HG03439 (cell line): Measurements from ENCODE around the gene MRPS6.

ENCODE experiments used
- ATAC-seq: cut with Tn5 transposase; IDR thresholded peaks from one replicate; pipeline ENCODE4 v1.9.1; 2021; ENCODE audit warnings: mild to moderate bottlenecking, moderate library complexity; ENCODE audit not compliant: unreplicated experiment

The MRPS6 gene

DNA sequence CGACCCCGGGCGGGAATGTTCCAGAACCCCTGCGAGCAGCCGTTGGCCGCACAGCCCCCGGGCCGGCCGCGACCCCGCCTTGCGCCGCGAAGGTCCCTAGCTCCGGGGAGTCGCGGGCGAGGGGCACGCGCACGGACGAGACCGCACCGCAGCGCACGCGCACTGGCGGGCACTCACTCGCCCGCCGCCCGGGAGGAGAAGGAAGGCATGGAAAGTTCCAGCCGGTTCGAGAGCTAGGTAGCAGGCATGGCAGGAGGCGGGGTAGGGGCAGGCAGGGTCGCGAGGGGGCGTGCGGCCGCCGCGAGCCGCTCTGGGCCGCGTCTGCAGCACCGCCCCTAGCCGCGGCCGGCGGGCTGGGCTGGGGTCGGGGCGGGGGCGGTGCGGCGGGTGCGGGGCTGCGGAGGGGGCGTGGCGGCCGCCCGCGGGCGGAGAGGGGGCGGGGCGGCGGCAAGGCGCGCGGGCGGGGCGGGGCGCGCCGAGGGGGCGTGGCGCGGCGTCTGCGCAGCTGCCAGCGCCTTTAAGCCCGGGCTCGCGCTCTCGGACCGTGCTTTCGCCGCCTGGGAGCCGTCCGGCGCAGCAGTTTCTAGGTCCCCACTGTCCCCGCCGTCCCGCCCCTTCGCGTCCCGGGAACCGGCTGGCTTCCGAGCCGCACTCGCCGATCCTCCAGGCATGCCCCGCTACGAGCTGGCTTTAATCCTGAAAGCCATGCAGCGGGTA is at the start of gene MRPS6, which contains the start of gene SLC5A3:
MRPS6 (plus strand) TSS at position 547 of the 717 bp plus-strand sequence; CDS start at position 670, 123 bp downstream.
SLC5A3 (plus strand) TSS at position 547 of the 717 bp plus-strand sequence. CDS start 21,621 bp downstream, outside the sequence.
- ATAC-seq = peak; percentile 82

DNA sequence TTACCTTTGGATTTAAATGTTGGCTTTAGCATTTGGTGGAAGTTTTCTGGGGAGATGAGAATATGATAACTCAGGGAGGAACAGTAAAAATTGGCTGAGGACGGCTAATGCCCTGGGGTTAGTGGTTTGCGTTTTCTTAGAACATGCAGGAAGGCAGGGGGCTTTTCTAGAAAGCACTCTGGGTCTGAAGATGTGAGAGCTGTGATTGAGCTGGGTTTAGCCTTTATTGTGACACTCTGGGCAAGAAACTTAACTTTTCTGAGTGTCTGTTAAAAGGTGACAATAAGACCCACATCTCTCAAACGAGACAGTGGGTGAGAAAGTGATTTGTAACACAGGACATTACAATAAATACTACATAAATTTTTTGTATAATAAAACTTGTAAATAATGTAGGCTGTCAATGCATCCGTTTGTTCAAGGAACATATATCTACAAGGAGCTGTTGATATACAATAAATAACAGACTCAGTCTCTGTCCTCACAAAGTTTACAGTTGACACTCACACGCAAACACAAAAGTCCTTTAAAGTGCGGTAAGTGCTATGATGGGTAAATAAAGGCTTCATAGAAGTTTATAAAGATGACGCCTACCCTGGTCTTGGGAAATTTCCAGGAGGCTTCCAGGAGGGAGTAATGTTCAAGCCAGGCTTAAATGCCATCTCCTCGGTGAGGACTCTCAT is 49.5 kb upstream of the MRPS6 start:
- no peak for ATAC-seq

DNA sequence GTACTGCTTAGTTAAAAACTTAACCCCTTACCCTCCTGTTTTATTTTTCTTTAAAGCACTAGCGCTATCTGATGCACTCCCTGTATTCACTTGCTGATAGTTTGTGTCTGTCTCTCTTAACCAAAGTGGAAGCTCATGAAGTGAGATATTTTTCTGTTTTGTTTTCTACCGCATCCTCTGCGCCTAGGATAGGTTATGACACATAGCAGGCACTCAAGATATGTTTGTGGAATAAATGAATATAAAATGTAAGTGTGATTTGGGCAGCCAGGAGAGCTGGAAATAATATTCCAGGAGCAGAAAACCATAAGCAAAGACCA is 49.0 kb upstream of the MRPS6 start:
- no peak for ATAC-seq

DNA sequence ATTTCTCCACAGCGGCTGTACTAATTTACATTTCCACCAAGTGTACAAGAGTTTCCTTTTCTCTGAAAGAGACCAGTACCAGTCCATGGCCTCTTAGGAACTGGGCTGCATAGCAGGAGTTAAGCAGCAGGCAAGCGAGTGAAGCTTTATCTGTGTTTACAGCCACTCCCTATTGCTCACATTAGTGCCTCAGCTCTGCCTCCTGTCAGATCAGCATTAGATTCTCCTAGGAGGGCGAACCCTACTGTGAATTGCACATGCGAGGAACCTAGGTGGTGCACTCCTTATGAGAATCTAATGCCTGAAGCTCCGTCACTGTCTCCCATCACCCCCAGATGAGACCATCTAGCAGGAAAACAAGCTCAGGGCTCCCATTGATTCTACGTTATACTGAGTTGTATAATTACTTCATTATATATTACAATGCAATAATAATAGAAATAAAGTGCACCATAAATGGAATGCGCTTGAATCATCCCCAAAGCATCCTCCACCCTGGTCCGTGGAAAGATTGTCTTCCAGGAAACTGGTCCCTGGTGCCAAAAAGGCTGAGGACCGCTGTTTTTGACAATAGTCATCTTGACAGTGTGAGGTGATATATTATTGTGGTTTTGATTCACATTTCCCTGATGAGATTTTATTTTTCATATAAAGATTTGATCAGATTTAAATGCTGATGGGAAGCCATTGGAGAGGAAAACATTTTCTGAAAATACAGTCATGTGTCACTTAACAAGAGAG is 45.5 kb upstream of the MRPS6 start:
- ATAC-seq = no peak

DNA sequence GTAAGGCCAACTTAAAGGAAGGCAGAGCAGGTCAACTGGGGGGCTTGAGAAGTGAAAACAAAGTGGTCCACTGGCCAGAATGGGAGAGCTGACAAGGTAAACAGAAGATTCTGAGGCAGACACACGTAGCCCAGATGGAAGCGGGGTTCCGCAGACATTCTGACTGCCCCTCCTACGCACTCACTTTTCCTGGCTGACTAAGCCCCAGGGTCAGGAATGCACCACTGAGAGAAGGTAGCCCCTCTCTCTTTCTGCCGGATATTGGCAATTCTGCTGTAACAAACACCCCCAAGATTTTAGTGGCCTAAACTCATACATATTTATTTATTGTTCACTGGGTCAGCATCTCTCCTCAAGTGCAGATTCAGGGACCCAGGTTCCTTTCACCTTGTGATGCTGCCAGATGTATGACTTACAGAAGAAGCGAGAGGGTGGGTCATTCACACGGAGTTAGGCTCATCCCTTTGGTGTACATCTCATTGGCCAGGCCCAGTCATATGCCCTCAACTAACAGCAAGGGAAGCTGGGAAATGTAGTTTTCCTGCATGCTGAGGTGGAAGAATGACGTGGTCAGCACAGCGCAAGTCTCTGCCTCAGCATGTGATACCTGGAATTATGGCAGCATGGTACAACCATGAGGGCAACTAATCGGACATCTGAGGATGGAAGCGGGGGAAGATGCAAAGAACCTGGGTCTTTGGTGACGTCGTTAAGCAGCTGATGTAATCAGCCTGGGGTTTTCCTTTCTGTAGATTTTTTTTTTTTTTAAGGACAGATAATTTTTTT is 43.4 kb upstream of the MRPS6 start:
- peak; percentile 90 for ATAC-seq

DNA sequence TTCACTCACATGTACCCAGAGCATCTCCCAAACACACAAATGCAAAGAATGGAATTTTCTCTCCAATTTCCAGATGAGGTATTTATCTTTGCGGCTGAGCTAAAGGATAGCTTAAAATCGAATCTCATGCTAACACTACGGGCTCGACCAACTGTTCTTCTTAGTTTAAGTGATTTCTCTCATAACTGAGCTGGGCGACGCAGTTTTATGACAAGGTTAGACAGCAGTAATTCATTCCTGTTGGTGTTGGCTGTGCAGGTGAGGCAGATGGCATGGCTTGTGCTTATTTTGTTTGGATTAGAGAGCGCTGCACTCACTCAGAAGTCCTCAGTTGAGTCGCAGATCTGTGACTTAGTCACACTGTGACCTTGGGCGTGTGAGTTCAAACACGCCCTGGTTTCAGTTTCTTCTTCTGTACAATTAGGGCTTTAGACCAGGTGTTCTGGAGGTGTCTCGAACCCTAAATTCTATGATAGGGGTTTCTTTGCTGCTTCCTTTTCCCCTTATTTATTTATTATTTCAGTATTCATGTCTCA is 41.5 kb upstream of the MRPS6 start:
- ATAC-seq = no peak

DNA sequence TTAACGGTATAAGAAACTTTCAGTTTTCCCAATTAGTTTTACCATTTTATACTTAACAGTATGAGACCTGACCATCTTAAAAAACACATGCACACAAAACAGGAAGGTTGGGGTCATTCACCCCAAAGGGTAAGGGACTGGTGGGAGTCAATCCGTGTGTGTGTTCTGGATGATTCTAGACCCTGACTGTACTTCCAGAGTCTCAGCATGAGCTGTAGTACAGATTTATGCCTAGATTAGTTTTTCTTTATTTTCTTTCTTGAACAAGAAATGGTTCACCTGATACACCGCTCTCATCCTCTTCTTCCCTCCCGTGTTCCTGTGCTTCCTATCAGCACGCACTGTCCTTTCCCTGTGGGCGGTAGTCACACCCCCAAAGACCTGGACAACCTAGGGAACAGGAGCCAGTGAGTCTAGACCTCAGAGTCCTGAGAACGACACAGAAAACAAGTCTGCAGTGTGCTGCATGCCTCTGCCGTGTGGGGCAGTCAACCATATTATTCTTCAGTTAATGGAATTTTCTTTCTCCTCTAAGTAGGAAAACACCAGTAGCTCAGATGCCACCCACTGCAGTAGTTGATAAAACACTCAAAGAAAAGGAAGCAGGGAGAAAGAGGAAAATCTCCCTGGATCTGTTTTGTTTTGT is 38.9 kb upstream of the MRPS6 start:
- no peak for ATAC-seq

DNA sequence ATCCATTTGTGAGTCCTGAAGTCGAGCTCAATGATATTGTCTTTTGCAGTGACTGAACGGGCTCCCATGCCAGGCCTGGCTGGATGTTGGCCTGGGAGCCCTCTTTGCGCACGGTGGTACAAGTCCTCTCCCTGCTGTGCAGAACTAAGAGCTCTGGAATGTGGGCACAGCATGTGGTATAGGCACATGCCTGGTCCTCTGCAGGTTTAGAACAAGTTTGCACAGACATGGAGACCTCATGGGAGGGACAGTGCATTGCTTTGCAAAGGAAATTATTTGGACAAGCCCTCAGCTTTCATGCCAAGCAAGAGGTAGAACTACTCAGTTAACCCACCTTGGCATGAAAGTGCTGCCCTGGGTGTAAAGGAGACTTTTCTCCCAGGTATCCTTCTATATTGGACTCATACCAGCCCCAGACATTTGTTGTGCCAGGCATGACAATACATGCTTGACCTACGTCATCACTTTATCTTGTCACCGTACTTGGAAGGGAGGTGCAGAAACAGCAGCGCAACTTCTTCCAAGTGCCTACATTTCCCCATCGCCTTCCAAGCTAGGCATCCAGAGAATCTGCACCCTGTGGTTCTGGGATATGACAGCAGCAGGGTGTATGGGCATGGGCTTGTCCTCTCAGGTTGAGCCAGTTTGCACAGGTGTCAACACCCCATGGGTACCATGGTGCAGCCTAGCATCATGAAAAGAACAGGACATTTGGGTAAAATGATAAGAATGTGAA is 37.6 kb upstream of the MRPS6 start:
- ATAC-seq = no peak

DNA sequence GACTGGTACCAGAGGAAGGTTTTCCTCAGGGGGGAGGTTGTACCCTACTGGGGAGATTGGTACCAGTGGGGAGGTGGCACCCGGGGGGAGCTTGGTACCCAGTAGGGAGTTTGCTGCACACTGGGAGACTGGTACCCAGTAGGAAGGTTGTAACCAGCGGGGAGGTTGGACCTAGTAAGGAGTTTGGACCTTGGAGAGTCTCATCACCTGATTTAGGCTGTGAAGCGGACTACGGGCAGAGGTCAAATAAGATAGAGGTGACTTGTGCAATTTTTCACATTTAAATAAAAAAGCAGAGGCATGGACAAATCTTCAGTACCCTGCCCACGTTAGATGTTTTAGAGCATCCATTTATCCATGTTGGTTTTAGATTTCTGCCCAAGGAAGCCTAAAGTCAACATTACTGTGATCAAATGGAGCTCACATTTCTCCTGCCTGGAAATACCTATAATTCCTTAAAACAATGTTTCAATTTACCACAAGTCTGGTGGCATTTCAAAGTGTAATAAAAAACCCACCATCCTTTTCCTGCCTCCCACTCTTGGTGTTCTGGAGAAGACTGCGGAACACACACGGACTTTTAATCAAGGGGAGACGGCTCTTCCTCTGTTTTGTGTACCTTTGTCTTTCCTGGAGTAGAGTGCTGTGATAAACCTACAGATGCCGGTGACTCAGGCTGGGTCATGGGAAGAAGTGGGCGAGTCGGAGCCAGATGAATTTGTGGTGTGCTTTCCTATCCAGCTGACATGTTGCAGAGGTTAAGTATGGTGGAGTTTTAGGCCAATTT is 36.2 kb upstream of the MRPS6 start:
- ATAC-seq = no peak

DNA sequence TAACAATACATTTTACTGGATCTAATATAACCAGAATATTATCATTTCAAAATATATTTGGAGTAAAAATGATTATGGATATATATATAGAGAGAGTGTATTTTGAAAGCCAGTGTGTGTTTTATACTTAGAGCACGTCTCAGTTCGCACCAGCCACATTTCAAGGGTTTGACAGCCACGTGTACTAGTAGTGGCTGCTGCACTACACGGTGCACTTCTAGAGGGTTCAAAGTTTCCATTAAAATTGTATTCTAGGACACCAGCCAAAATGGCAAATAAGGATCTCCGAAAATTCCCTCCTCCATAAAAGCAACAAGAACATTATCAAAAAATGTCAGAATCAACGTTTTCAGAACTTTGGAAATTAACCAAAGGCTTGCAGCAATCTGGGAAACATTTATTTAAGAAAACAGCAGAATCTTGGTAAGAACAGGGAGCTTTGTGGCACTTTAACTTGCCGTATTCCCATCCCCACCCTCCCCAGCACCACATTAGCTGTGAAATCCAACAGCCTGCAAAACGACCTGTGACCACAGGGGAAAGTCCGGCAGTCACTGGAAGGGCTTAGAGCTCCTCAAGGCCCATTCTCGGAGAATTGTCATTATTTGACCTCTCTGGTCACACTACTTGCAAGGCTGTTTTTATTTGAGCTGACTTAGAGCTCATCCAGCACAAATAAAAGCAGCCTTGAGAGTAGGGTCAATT is 33.5 kb upstream of the MRPS6 start:
- ATAC-seq = no peak

DNA sequence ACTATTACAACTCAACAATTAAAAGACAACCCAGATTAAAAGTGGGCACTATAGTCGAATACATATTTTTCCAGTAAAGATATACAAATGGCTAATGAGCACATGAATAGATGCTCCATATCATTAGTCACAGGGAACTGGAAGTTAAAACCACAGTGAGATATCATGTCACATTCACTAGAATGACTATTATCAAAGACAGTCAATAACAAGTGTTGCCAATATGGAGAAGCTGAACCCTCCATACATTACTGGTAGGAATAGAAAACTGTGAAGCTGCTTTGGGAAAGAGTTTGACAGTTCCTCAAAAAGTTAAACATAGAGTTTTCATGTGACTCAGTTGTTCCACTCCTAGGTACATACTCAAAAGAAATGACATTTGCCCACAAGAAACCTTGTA is 30.6 kb upstream of the MRPS6 start:
- no peak for ATAC-seq

DNA sequence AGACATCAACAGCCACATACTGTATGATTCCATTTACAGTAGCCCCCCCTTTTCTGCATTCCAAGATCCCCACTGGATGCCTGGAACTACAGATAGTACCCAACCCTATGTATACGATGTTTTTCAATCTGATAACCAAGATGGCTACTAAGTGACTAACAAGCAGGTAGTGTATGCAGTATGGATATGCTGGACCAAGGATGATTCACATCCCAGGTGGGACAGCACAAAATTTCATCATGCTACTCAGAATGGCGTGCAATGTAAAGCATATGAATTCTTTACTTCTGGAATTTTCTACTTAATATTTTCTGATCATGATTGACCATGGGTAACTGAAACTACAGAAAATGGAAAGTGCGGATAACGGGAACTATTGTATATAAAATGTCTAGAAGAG is 30.0 kb upstream of the MRPS6 start:
- ATAC-seq = no peak

DNA sequence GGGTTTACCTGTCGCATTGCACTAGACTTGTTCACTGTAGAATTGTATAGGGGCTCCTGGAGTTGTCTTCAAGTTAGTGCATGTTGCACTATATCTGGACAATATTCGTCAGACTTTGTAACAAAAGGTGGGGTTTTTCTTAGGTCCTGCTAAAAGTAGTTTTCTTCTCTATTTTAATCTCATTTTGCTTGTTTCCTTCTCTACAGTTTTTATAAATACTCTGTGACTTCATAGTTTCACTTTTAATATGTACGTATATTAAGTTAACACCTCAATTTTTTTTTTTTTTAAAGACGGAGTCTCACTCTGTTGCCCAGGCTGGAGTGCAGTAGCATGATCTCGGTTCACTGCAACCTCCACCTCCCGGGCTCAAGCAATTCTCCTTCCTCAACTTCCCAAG is 26.5 kb upstream of the MRPS6 start:
- ATAC-seq = peak; percentile 81

DNA sequence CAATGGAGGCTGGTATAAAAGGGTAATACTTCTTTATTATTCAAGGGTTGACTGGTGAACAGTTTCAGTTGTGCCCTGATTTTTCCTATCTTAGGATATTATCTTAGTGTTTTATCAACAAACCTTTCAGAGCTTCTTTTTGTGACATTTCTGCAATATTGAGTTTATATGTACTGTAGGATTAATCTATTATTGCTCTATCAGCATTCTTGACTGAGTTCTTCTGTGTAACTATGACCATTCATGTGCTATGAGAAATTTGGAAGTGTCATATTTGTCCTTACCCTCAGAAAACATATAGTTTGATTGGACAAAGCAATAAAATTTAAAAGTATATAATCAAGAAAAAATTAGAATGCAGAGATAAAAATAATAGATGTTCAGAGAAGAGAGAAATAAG is 25.5 kb upstream of the MRPS6 start:
- no peak for ATAC-seq

DNA sequence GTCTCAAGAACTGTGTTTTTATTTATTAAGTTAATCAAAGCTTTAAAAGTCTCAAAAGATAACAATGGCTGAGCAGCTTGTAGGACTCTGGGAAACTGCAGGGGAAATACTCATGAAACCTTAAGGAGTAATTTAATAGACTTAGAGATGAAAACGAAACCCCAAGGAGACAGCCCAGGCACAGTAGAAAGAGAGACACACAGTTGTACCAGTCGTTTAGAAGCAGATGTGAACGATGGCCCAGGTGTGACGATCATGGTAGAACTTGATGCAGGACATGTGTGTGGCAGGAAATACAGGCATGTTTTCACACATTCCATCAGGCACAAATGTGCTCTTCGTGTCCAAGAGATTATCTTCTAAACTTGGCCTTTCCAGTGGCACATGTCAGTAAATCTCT is 21.2 kb upstream of the MRPS6 start:
- no peak for ATAC-seq

DNA sequence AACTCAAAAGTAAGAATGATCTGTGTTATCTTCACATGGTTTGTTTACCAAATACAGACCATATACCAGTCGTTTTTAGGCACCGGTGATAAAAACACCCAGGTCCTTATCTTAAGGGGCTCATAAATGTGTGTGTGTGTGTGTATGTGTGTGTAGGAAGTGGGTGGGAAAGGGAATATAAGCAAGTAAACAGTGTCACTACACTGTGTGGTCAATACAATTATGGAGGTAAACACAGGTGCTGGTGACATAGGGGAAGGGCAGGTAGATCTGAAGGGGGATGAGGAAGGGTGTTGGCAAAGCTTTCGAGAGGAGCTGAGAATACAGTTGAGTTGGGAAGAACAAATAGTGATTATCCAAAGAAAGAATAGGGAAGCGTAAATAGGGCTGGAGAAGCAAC is 19.1 kb upstream of the MRPS6 start:
- ATAC-seq = no peak

DNA sequence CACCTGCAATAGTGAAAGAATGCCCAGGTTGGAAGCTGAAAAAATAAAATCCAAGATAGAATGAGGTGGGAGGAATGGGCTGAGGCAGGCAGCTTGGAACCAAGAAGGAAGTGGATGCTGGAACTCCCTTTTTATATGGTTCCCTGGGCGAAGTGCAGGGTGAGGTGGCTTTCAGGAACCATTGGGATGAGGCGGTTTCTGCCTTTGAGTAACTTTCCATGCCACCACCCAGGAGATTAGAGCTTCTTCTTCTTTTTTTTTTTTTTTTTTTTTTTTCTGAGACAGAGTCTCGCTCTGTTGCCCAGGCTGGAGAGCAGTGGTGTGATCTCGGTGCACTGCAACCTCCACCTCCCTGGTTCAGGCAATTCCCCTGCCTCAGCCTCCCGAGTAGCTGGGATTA is 17.8 kb upstream of the MRPS6 start:
- ATAC-seq = no peak

DNA sequence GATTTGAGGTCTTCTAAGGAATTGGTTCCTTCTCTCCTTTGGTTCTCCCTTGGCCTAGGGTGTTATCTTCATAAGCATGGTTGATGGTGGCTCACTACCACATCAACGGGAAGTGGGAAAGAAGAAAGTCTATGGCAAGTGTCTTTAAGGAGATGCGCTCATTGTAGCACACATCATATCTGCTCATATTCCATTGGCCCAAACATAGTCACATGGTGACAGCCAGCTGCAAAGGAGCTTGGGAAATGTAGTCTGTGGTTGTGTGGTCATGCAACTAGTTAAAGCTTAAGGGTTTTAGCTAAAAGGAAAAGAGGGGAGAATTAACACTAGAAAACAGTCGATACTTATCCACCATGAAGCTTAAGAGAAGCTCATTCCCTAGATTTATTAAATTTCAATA is 11.4 kb upstream of the MRPS6 start:
- no peak for ATAC-seq
